Activated CD8-positive, alpha-beta memory T cell treated with anti-CD3 and anti-CD28 coated beads for 48 hours (primary cell): ENCODE results near the gene SCYL3.
A peak's percentile ranks its signal among the peaks of the same experiment; 100 is the strongest.
"Not testable (repeated sequence)": the region's sequence is repeated elsewhere in the genome, so short reads cannot be mapped to it uniquely, and the experiment has no call there.

Experiments
- DNase-seq, 3 experiments: peaks; one replicate each; pipeline ENCODE4 v3.0.0-alpha.2; 2020; ENCODE audit warnings: low read depth in 2 of 3, low spot score in 2 of 3

The SCYL3 gene

DNA sequence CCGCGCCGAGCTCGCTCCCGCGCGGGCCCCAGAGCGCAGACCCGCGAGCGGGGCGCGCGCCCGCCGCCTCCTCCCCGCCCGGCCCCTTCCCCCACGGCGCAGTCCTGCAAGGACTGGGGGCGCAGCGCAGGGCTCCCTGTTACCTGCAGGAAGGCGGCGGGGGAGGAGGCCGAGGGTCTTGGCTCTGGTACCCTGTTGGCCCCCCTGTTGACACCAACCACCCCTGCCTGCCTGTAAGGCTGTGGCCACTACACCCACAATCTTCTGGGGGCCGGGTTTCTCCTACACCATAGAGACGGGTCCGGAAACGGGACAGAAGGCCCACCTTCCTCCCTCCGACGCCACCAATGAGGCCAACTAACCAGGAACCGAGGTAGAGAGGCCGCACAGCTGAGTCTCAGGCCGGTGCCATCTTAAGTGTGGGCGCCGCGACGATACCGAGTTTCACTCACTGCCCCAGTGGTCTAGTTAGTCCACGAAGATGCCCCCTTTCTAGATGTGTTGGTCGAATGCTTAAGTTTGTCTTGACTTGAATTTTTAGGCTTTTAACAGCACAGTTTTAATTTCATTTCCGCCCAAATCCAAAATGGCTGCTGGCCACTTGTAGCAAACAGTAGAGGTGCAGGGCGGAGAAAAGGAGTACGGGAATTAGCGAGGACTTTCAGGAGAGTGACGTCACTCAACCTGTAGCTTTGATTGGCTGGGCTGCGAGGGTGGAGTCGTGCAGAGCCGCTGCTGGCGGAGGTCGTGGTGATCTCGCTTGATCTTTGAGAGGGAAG, at the start of gene SCYL3:
Gene SCYL3, minus strand, starts transcription at position 252 of the 779 bp plus-strand sequence. CDS start 5,056 bp downstream, outside the sequence.
- DNase-seq: peak; percentile 68 to 74 (median 69)

- DNase-seq: no peak
These were observed 48.5 kb upstream of the SCYL3 start for GRCh38 chr1:169941982-169942830.

- DNase-seq: no peak
These were observed 40.5 kb upstream of the SCYL3 start for GRCh38 chr1:169933984-169934725.

DNA sequence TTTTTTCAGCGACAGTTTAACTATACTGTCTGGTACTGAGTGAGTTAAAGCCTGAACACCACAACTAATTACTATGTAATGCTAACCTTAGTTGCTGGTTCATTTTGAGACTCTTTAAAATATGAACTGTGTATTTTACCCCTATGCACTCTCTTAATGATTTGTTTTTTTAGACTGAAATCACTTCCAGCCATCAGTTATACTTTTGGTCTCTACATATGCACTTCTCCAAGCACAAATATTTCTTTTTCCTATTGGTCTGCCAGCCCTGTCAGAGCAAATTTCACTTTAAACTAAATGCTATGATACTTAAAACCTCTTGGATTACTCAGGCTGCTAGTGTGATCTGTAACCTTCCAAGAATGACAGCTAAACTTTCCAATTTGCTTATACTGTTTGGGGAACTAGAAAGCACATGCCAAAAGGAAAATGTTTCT, 38.1 kb upstream of the SCYL3 start:
- no peak for DNase-seq

DNA sequence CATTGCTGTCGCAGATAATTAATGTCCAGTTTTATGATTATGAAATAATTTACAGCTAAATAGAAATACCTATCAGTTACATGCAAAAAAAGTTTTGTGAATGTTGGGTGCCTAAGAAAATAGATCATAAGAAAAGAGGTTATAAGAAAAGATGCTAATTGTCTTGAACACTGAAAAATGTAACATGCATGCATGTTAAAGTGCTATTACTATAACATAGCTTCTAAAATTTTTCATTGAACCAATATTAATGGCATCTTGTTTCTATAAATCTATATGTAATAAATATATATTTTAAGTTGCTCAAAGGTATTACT, 35.5 kb upstream of the SCYL3 start:
- DNase-seq: no peak

DNA sequence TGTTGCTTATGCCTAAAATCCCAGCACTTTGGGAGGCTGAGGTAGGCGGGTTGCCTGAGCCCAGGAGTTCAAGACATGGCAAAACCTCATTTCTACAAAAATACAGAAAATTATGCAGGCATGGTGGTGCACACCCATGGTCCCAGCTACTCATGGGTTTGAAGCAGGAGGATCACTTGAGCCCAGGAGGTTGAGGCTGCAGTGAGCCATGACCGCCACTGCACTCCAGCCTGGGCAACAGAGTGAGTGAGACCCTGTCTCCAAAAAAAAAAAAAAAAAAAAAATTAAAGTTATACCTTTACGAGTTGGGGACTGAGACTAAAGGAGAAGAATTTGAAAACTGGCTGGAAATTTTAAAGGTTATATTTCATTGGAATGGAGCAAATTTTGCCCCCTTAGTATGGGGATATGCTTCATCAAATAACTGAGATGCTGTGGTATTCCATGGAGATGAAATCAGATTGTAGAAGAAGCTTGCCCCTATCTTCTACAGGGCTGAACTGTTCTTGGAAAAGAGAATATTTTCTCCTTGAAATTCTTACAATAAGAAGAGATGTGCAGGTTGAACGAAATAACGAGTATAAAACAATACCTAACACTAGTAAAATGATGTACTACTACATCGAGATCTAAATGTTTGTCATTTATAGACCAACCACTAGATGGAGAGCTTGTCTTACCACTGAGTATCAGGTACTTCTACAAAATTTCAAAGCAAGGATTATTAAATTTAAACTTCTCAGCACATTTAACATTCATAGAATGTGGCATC, 34.9 kb upstream of the SCYL3 start:
- no peak for DNase-seq

DNA sequence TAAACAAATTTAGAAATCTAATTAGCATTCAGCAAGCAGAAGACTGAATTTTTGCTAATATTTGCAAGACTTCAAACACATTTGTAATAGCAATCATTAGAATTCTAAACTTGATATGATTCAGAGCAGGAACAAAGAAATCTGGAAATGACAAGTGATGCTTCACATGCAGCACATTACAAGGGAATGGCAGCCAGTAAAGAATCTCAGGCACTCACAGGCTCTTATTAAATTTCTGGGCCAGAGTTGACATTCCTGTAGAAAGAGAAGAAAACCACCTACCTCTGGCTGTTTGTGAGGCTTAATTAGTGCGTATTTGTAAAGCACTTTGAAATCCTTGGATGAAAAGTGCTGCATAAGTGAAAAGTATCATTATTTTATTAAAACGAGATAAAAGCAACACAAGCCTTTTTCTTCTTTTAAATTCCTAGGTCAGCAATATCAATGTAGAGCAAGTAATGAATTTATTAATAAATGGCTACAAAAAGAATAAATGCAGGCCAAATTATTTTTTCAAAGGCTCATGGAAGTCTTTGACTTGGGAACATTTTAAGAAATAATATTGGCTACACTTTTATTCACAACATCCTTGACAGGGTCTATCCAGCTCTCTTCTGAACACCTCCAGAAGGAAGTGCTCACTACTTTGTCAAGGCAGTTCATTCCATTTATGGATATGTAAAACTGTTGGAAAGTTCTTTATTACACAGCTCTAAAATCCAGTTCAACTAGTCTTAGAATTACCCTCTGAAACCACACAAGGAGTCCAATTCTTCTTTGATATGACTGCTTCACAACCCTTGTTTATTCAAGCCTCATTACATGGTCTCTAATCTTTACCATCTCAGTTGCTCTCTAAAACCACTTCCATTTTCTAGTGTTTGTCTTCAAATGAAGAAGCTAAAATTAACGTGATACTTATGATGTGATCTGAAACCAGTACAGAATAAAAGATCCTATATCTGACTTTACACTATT, 32.1 kb upstream of the SCYL3 start:
- no peak for DNase-seq

DNA sequence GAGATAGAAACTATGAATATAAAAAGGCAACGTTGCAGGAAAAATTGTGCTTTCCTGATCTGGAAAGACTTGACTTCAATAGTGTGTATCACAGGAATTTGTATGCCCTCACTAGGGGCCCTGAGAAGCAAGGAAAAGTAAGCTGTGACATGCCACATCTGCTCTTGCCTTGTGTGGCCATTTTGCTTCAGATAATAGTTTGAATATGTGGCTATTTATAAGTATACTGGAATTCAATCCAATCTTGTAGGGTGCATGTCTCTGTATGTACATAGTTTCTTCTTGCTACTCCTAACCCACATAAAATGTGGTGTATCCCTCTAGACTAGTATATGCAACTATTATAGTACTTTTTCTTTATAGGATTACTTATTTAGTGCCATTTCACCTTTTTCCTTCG, 31.1 kb upstream of the SCYL3 start:
- DNase-seq: no peak

DNA sequence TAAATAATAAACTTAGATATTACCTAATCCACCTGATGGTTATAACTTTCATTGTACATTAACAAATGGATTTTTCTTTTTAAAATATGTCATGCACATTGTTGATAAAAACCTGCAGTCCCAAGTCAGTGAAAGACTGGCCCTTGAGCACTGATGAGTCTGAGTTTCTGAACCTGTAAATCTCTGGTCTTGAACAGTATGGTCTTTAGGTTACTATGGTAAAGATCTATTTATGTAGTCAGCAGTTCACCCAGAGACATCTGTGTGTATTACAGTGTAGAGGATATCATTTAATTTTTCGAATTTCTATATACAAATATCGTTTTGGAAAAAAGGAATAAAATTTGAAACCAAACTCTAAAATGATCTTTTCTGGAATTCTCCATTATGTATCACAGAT, 30.4 kb upstream of the SCYL3 start:
- DNase-seq: no peak

GRCh38 chr1:169921080-169921479, 27.4 kb upstream of the SCYL3 start:
- DNase-seq: no peak

GRCh38 chr1:169918927-169919326, 25.2 kb upstream of the SCYL3 start:
- DNase-seq: no peak

DNA sequence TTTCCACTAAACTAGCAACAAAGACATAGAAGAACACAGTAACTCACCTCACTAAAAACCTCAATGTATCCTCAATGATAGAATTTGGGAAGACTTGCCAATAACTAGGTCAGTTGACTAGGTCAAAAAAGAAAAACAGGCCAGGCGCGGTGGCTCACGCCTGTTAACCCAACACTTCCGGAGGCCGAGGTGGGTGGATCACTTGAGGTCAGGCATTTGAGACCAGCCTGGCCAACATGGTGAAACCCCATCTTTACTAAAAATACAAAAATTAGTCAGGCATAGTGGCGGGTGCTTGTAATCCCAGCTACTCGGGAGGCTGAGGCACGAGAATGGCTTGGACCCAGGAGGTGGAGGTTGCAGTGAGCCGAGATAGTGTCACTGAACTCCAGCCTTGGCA, 24.5 kb upstream of the SCYL3 start:
- not testable (repeated sequence) for DNase-seq

GRCh38 chr1:169915150-169915549, 21.5 kb upstream of the SCYL3 start:
- DNase-seq: no peak

GRCh38 chr1:169914531-169914930, 20.8 kb upstream of the SCYL3 start:
- DNase-seq: no peak

DNA sequence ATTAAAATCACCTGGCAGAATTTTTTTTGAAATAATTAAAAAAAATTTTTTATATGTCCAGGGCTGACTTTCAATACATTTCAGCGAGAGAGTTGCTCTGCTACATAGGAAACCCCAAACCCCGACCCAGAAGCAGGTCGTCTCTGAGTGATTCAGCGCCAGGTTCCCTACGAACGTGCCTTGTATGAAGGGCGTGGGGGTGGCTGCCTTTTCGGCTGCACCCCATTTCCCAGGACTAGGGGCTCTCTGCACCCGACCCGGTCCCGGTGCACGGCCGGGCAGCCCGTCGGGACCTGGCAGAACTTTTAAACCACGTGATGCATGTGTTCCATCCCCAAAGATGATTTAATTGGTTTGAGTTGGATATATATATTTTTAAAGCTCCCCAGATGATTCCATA, 15.8 kb upstream of the SCYL3 start:
- no peak for DNase-seq

- DNase-seq: no peak
These were observed 13.2 kb upstream of the SCYL3 start for GRCh38 chr1:169906938-169907337.

DNA sequence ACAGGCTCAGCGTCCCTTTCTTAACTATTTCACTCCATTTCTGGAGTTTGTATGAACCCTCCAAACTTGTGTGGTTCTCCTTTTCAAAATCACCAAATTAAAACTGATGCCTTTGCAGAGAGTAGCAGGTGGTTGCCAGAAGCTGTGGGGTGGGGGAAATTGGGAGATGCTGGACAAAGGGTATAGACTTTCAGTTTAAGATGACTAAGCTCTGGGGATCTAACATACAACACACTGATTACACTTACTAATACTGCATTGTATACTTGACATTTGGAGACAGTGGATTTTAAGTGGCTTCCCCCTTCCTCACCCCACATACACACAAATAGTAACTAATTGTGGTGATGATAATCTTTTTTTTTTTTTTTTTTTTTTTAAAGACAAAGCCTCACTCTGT, 11.1 kb upstream of the SCYL3 start:
- no peak for DNase-seq

DNA sequence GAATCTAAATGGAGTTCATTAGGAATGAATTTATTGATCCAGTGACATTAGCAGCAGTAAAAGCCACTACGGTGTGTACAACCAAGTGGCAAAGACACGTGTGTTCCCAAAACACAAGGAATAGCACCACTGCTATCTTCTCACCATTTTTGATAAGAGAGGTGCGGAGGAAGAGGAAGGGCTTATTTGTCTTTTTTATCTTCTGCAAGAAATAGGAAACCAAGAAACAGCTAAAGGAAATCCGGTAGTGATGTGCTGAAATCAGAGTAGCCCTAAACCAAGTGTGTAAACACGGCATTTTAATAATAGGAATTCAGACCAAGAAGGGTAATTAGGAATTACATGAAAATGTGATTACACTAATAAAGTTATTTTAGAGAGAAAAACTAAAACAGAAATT, 9.1 kb upstream of the SCYL3 start:
- no peak for DNase-seq

DNA sequence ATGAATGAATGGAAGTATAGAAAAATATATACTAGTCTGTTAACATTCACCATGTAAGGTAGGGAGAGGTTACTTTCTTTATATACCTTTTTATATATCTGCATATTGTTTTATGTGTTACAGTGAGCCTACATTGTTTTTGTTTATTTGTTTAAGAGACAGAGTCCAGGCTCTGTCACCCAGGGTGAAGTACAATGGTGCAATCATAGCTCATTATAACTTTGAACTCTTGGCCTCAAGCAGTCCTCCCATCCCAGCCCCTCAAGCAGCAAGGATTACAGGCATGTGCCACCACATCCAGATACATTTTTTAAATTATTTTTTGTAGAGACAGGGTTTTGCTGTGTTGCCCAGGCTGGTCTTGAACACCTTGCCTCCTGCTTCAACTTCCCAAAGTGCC, 7.4 kb upstream of the SCYL3 start:
- no peak for DNase-seq

DNA sequence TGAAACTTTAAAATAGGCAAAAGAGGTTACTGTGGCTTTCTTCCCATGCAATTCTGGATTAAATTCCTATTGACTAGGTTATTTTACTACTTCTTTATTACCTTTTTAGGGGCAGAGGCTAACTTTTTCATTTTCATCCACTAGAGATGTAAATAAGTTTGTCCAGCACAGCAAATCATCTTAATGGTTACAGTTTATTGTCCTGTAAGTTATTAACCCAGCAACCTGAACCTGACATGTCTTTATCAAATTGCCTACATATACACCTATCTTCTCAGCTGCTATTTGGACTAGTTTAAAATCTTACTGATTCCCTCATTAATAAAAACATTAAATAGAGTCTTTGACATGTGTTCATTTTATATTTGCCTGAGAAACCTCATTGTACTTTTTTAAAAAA, 6.9 kb upstream of the SCYL3 start:
- DNase-seq: no peak
